OCI-LY7 (cell line): ENCODE measurements around the gene RAB30. TPM values are rescaled to one million over a fixed set of nuclear protein-coding genes. Genes with fewer than 3 reads are reported as not detected.

Experiments
- BruUV-seq: library from RNA; stranded (reverse); fragments of 400-500 nt; replicated peaks from 2 replicates; lab custom pipeline; 2021; lab: Mats Ljungman, UMichigan
- CTCF ChIA-PET: fragments of 300-600 bp; sonication (Branson Sonifier 250); formaldehyde crosslinking; loops from one replicate; lab custom pipeline; 2022; ENCODE audit warnings: antibody characterized with exemption; ENCODE audit not compliant: unreplicated experiment; lab: Charles Lee
- POLR2A ChIA-PET: fragments of 300-600 bp; sonication (Branson Sonifier 250); formaldehyde crosslinking; loops from one replicate; lab custom pipeline; 2022; ENCODE audit warnings: antibody characterized with exemption; lab: Charles Lee
- DNase-seq: peaks from one replicate; pipeline ENCODE4 v3.0.0-alpha.2; 2015; ENCODE audit warnings: low spot score
- H2AFZ ChIP-seq: fragments of 200-600 bp; sonication (generic), shearing (Covaris generic); 2 replicates; pipeline ENCODE4 v1.6.1; 2014; ENCODE audit warnings: mild to moderate bottlenecking, antibody characterized with exemption, low read length, moderate library complexity
- H3K27ac ChIP-seq: fragments of 200-600 bp; sonication (generic); 2 replicates; pipeline ENCODE4 v1.5.1; 2014; ENCODE audit warnings: mixed run types, low read depth, mild to moderate bottlenecking, moderate library complexity, low read length, inconsistent platforms; ENCODE audit not compliant: poor library complexity, severe bottlenecking
- H3K36me3 ChIP-seq: fragments of 200-600 bp; sonication (generic); 2 replicates; pipeline ENCODE4 v1.6.1; 2014; ENCODE audit warnings: mild to moderate bottlenecking, antibody characterized with exemption, low read length, moderate library complexity, mixed read lengths; ENCODE audit not compliant: insufficient read depth
- H3K4me1 ChIP-seq: fragments of 200-600 bp; sonication (generic); 2 replicates; pipeline ENCODE4 v1.5.1; 2014; ENCODE audit warnings: mild to moderate bottlenecking, low read length; ENCODE audit not compliant: insufficient read depth, poor library complexity, severe bottlenecking
- H3K4me2 ChIP-seq: fragments of 200-600 bp; sonication (generic); 2 replicates; pipeline ENCODE4 v1.6.1; 2014; ENCODE audit warnings: mild to moderate bottlenecking, low read length
- H3K4me3 ChIP-seq: fragments of 200-600 bp; sonication (generic); 2 replicates; pipeline ENCODE4 v1.5.1; 2014; ENCODE audit warnings: mild to moderate bottlenecking, low read depth, low read length; ENCODE audit not compliant: poor library complexity, severe bottlenecking
- H3K79me2 ChIP-seq: fragments of 200-600 bp; sonication (generic); 2 replicates; pipeline ENCODE4 v1.6.1; 2016; ENCODE audit warnings: low read depth, mild to moderate bottlenecking, low read length, moderate library complexity, mixed read lengths; ENCODE audit not compliant: insufficient read depth
- H3K9me2 ChIP-seq: fragments of 200-600 bp; sonication (generic); 2 replicates; pipeline ENCODE4 v1.6.1; 2016; ENCODE audit warnings: mild to moderate bottlenecking, low read length, mixed read lengths; ENCODE audit not compliant: insufficient read depth
- H3K9me3 ChIP-seq: fragments of 200-600 bp; sonication (generic); 2 replicates; pipeline ENCODE4 v1.6.1; 2014; ENCODE audit warnings: mild to moderate bottlenecking, mixed run types, low read length, mixed read lengths
- H4K20me1 ChIP-seq: fragments of 200-600 bp; sonication (generic); 2 replicates; pipeline ENCODE4 v1.6.1; 2014; ENCODE audit warnings: mild to moderate bottlenecking, antibody characterized with exemption, low read length, moderate library complexity, mixed read lengths; ENCODE audit not compliant: insufficient read depth
- EZH2phosphoT487 ChIP-seq: fragments of 200-600 bp; sonication (generic); IDR thresholded peaks from 2 replicates; pipeline ENCODE4 v1.6.1; 2018; ENCODE audit warnings: low read depth, borderline replicate concordance, mild to moderate bottlenecking, mixed run types, antibody characterized with exemption, low read length, moderate library complexity, mixed read lengths
- intact Hi-C: fragments of 100-400 bp; cut with micrococcal nuclease; formaldehyde crosslinking; loops from one replicate; pipeline ENCODE4 v1.10.0; 2022; ENCODE audit not compliant: unreplicated experiment
- total RNA-seq, 2 experiments: library from RNA; depleted of rRNA in 1 of 2; stranded (reverse); fragments of >200 nt in 1 of 2; shearing (Covaris generic) in 1 of 2; gene quantifications; 2 replicates each; pipeline ENCODE4 v1.2.3, GENCODE V29; 2014 to 2022
- TF ChIP-seq, protein P1 (sequence below): fragments of 200-600 bp; sonication (generic); conservative IDR thresholded peaks from 2 replicates; pipeline ENCODE4 v1.5.1; 2014; ENCODE audit warnings: mild to moderate bottlenecking, antibody characterized with exemption, low read length, moderate library complexity, mixed read lengths

Gene RAB30
- total RNA-seq, 2 experiments from 2014 or later: 33.3 to 132 TPM

DNA sequence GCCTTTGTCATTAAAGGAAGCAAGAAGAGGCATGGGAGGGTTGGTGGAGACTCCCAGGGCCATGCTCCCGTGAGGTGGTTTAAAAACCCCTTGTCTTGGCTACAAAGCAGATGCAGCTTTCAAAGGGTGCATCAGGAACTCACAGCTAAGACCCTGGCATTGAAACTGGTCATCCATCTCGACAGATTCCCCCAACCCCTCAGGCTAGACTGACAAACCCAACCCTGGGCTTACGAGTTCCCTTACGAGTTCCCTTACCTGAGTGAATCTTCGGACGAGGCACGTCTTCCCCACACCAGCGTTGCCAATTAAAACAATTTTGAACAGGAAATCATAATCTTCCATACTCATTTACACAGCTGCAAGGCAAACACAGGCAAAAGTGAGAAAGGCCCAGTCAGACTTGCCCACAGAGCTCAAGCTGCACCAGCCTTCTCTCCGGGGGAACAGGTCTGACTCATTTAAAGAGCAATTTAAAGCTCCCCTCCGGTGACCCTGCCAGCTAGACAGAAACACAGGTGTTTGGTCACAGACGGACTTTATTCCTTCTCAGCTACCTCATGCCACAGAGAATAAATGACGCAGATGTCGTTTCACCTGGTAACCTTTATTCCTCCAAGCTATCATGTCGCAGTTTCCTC, 74.6 kb downstream of the RAB30 start:
- H4K20me1 ChIP-seq: no peaks in the 10 kb centered on the region
- no peaks in the 10 kb centered on the region for H3K9me3 ChIP-seq
- H2AFZ ChIP-seq: no peak overlapping the region
- no peaks in the 10 kb centered on the region for H3K9me2 ChIP-seq
- H3K79me2 ChIP-seq: peaks cover 39% of the 10 kb centered on the region
- peak overlapping the region; percentile 13 for H3K4me2 ChIP-seq
- H3K4me3 ChIP-seq: no peak overlapping the region
- ChIA-PET CTCF (no interaction called here), POLR2A (interaction anchor here (0.6 to 1.6 kb wide), 6 partner anchors 10 to 176 kb away, joined by 3 to 6 read pairs (median 4); no protein-coding TSS in a partner anchor)
- intact Hi-C loops: no loop called here
- H3K27ac ChIP-seq: peak overlapping the region; percentile 14
- TF ChIP-seq, protein P1, sequence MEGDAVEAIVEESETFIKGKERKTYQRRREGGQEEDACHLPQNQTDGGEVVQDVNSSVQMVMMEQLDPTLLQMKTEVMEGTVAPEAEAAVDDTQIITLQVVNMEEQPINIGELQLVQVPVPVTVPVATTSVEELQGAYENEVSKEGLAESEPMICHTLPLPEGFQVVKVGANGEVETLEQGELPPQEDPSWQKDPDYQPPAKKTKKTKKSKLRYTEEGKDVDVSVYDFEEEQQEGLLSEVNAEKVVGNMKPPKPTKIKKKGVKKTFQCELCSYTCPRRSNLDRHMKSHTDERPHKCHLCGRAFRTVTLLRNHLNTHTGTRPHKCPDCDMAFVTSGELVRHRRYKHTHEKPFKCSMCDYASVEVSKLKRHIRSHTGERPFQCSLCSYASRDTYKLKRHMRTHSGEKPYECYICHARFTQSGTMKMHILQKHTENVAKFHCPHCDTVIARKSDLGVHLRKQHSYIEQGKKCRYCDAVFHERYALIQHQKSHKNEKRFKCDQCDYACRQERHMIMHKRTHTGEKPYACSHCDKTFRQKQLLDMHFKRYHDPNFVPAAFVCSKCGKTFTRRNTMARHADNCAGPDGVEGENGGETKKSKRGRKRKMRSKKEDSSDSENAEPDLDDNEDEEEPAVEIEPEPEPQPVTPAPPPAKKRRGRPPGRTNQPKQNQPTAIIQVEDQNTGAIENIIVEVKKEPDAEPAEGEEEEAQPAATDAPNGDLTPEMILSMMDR: no peak
- no peak for TF ChIP-seq EZH2phosphoT487
- BruUV-seq: no TSS peak
- DNase-seq: peak; percentile 52
- peaks cover 69% of the 10 kb centered on the region for H3K36me3 ChIP-seq
- peaks cover 39% of the 10 kb centered on the region for H3K4me1 ChIP-seq

- no peak overlapping the region for H3K4me3 ChIP-seq
- no peaks in the 10 kb centered on the region for H3K9me2 ChIP-seq
- DNase-seq: no peak
- H3K27ac ChIP-seq: no peak overlapping the region
- H3K36me3 ChIP-seq: peaks cover 81% of the 10 kb centered on the region
- ChIA-PET CTCF (interaction anchor here (1.1 kb wide), 1 partner anchor 67 kb away, joined by 3 read pairs; no protein-coding TSS in a partner anchor), POLR2A (interaction anchor here (0.9 to 2.0 kb wide), 9 partner anchors 9 to 160 kb away, joined by 3 to 9 read pairs (median 3); no protein-coding TSS in a partner anchor)
- no TSS peak for BruUV-seq
- H4K20me1 ChIP-seq: no peaks in the 10 kb centered on the region
- TF ChIP-seq, protein P1: no peak
- TF ChIP-seq EZH2phosphoT487: no peak
- no peaks in the 10 kb centered on the region for H3K9me3 ChIP-seq
- intact Hi-C loops: no loop called here
- H3K79me2 ChIP-seq: peaks cover 29% of the 10 kb centered on the region; the same call in 1 of the 2 replicates
- H3K4me2 ChIP-seq: no peak overlapping the region
- H2AFZ ChIP-seq: no peak overlapping the region
- peaks cover 39% of the 10 kb centered on the region for H3K4me1 ChIP-seq
Measured at GRCh38 chr11:82995754-82996398, 75.8 kb downstream of the RAB30 start.
